SK-N-SH (cell line): ENCODE measurements around the gene CD209. TPM values are rescaled to one million over a fixed set of nuclear protein-coding genes. Genes with fewer than 3 reads are reported as not detected.

Experiments
- CTCF ChIA-PET: fragments of 300-600, 350-600 bp; formaldehyde crosslinking; extraction: SDS; loops from one replicate; lab custom pipeline; 2021; lab: Yijun Ruan, JAX
- POLR2A ChIA-PET: fragments of 350-600 bp; sonication (Branson Sonifier 250); formaldehyde crosslinking; extraction: SDS; loops from one replicate; lab custom pipeline; 2020; ENCODE audit warnings: antibody characterized with exemption, inconsistent platforms; lab: Yijun Ruan, JAX
- DNase-seq: peaks from one replicate; pipeline ENCODE4 v3.0.0; 2012
- H2AFZ ChIP-seq: fragments of 200-600 bp; sonication (generic); 2 replicates; pipeline ENCODE4 v1.8.1; 2016; ENCODE audit warnings: antibody characterized with exemption, mild to moderate bottlenecking, low read depth
- H3F3A ChIP-seq: fragments of 200-600 bp; sonication (generic); replicated peaks from 2 replicates; pipeline ENCODE3; 2016; ENCODE audit warnings: antibody characterized with exemption, mild to moderate bottlenecking; ENCODE audit not compliant: insufficient read depth
- H3K27ac ChIP-seq, 2 experiments: fragments of 200-500 bp in 1 of 2; fragments of 200-600 bp in 1 of 2; sonication (Bioruptor generic) in 1 of 2; sonication (generic), shearing (Covaris generic) in 1 of 2; 2 replicates each; pipeline versions ENCODE4 v1.5.1 to v1.6.1; 2014 to 2016; ENCODE audit warnings: low read depth in 2 of 2, inconsistent platforms in 1 of 2, low read length in 1 of 2, mild to moderate bottlenecking in 1 of 2, mixed read lengths in 1 of 2
- H3K27me3 ChIP-seq: fragments of 200-600 bp; sonication (generic), shearing (Covaris generic); 2 replicates; pipeline ENCODE4 v1.6.1; 2016; ENCODE audit warnings: mixed run types; ENCODE audit not compliant: insufficient read depth
- H3K36me3 ChIP-seq, 2 experiments: fragments of 200-500 bp in 1 of 2; fragments of 200-600 bp in 1 of 2; sonication (Bioruptor generic) in 1 of 2; sonication (generic) in 1 of 2; replicated peaks in 1 of 2; 2 replicates each; pipeline versions ENCODE3 to v1.5.1; 2014 to 2016; ENCODE audit warnings: low read length in 1 of 2, mild to moderate bottlenecking in 1 of 2; ENCODE audit not compliant: insufficient read depth in 2 of 2, control insufficient read depth in 1 of 2
- H3K4me1 ChIP-seq, 2 experiments: fragments of 200-500 bp in 1 of 2; fragments of 200-600 bp in 1 of 2; sonication (Bioruptor generic) in 1 of 2; sonication (generic), shearing (Covaris generic) in 1 of 2; 2 replicates each; pipeline versions ENCODE4 v1.5.1 to v1.6.1; 2014 to 2016; ENCODE audit warnings: low read depth in 1 of 2, low read length in 1 of 2, mixed run types in 1 of 2; ENCODE audit not compliant: insufficient read depth in 2 of 2, control insufficient read depth in 1 of 2
- H3K4me2 ChIP-seq: fragments of 200-600 bp; sonication (generic), shearing (Covaris generic); 2 replicates; pipeline ENCODE4 v1.6.1; 2017; ENCODE audit warnings: mixed run types
- H3K4me3 ChIP-seq, 2 experiments: fragments of 200-500 bp in 1 of 2; fragments of 200-600 bp in 1 of 2; sonication (Bioruptor generic) in 1 of 2; sonication (generic), shearing (Covaris generic) in 1 of 2; 2 replicates each; pipeline versions ENCODE4 v1.5.1 to v1.8.1; 2014 to 2016; ENCODE audit warnings: low read depth in 2 of 2, inconsistent platforms in 1 of 2, low read length in 1 of 2, mild to moderate bottlenecking in 1 of 2, mixed read lengths in 1 of 2, moderate library complexity in 1 of 2
- H3K79me2 ChIP-seq: fragments of 200-600 bp; sonication (generic); 2 replicates; pipeline ENCODE4 v1.8.1; 2017; ENCODE audit warnings: mild to moderate bottlenecking; ENCODE audit not compliant: insufficient read depth
- H3K9ac ChIP-seq: fragments of 200-600 bp; sonication (generic); 2 replicates; pipeline ENCODE4 v1.6.1; 2017; ENCODE audit warnings: mixed run types
- H3K9me2 ChIP-seq: fragments of 200-600 bp; sonication (generic); 2 replicates; pipeline ENCODE4 v1.6.1; 2017; ENCODE audit warnings: mixed run types
- H3K9me3 ChIP-seq: fragments of 200-600 bp; sonication (generic); 2 replicates; pipeline ENCODE4 v1.6.1; 2017; ENCODE audit warnings: mixed run types, mild to moderate bottlenecking, moderate library complexity
- H4K20me1 ChIP-seq: fragments of 200-600 bp; sonication (generic); 2 replicates; pipeline ENCODE4 v1.6.1; 2017; ENCODE audit warnings: mild to moderate bottlenecking, mixed run types; ENCODE audit not compliant: insufficient read depth
- CHD2 ChIP-seq: fragments of 150-350 bp; IDR thresholded peaks from 2 replicates; pipeline ENCODE4 v1.6.1; 2018; ENCODE audit warnings: low read length; ENCODE audit not compliant: partially characterized antibody
- CTCF ChIP-seq: fragments of 200-600 bp; sonication (generic); IDR thresholded peaks from 2 replicates; pipeline ENCODE4 v1.6.1; 2017; ENCODE audit warnings: antibody characterized with exemption, mild to moderate bottlenecking, moderate library complexity
- ELF1 ChIP-seq: IDR thresholded peaks from 2 replicates; pipeline ENCODE4 v1.4.0; 2012
- EP300 ChIP-seq, 2 experiments: IDR thresholded peaks; 2 replicates each; pipeline versions ENCODE4 v1.4.0 to v1.6.1; 2012; ENCODE audit warnings: borderline replicate concordance in 1 of 2, low read depth in 1 of 2, low read length in 1 of 2
- FOSL2 ChIP-seq: IDR thresholded peaks from 2 replicates; pipeline ENCODE4 v1.4.0; 2012; ENCODE audit warnings: low read depth, mild to moderate bottlenecking, moderate library complexity, borderline replicate concordance
- FOXJ3 ChIP-seq: sonication (generic); formaldehyde crosslinking; IDR thresholded peaks from 2 replicates; pipeline ENCODE4 v1.5.1; 2020; ENCODE audit warnings: mild to moderate bottlenecking, missing genetic modification reagents
- FOXM1 ChIP-seq: IDR thresholded peaks from 2 replicates; pipeline ENCODE4 v1.4.0; 2012; ENCODE audit warnings: low read depth, mild to moderate bottlenecking
- GABPA ChIP-seq: IDR thresholded peaks from 2 replicates; pipeline ENCODE4 v1.4.0; 2012; ENCODE audit warnings: low read depth, mild to moderate bottlenecking
- JUND ChIP-seq: IDR thresholded peaks from 2 replicates; pipeline ENCODE4 v1.4.0; 2012
- MAX ChIP-seq: IDR thresholded peaks from 2 replicates; pipeline ENCODE4 v1.4.0; 2012; ENCODE audit warnings: low read depth
- MXI1 ChIP-seq: IDR thresholded peaks from 2 replicates; pipeline ENCODE4 v1.6.1; 2012; ENCODE audit warnings: mild to moderate bottlenecking, low read depth, low read length, improper control_type of control experiment
- NRF1 ChIP-seq: IDR thresholded peaks from 2 replicates; pipeline ENCODE4 v1.6.1; 2012; ENCODE audit warnings: low read depth, mild to moderate bottlenecking, low read length
- RCOR1 ChIP-seq: fragments of 150-350 bp; IDR thresholded peaks from 2 replicates; pipeline ENCODE4 v1.6.1; 2017; ENCODE audit warnings: antibody characterized with exemption, low read length
- REST ChIP-seq: IDR thresholded peaks from 2 replicates; pipeline ENCODE4 v1.6.1; 2012; ENCODE audit warnings: mild to moderate bottlenecking, low read depth, low read length, moderate library complexity
- RXRA ChIP-seq: IDR thresholded peaks from 2 replicates; pipeline ENCODE4 v1.4.0; 2012; ENCODE audit warnings: low read depth, mild to moderate bottlenecking, borderline replicate concordance
- SIN3A ChIP-seq: IDR thresholded peaks from 2 replicates; pipeline ENCODE4 v1.6.1; 2012; ENCODE audit warnings: low read depth, mild to moderate bottlenecking, low read length, moderate library complexity, borderline replicate concordance
- TAF1 ChIP-seq: IDR thresholded peaks from 2 replicates; pipeline ENCODE4 v1.6.1; 2012; ENCODE audit warnings: low read depth, mild to moderate bottlenecking, low read length, moderate library complexity, borderline replicate concordance
- TCF12 ChIP-seq: IDR thresholded peaks from 2 replicates; pipeline ENCODE4 v1.4.0; 2012
- USF2 ChIP-seq: fragments of 150-350 bp; IDR thresholded peaks from 2 replicates; pipeline ENCODE4 v1.6.1; 2017; ENCODE audit warnings: antibody characterized with exemption, low read length, low read depth, borderline replicate concordance
- WGBS: methylation state at CpG from one replicate; pipeline ENCODE4 v1.1.6; 2017; ENCODE audit warnings: low lambda C conversion rate; 5-methylcytosine and 5-hydroxymethylcytosine counted together
- polyA plus RNA-seq, 3 experiments: library from polyadenylated mRNA; depleted of rRNA; stranded (reverse); fragments of >200 nt; gene quantifications; 2 replicates each; pipeline ENCODE4 v1.2.3, GENCODE V29; 2012
- TF ChIP-seq, protein P1 (sequence below): IDR thresholded peaks from 2 replicates; pipeline ENCODE4 v1.4.0; 2012; ENCODE audit warnings: low read depth, borderline replicate concordance

Gene CD209, protein sequence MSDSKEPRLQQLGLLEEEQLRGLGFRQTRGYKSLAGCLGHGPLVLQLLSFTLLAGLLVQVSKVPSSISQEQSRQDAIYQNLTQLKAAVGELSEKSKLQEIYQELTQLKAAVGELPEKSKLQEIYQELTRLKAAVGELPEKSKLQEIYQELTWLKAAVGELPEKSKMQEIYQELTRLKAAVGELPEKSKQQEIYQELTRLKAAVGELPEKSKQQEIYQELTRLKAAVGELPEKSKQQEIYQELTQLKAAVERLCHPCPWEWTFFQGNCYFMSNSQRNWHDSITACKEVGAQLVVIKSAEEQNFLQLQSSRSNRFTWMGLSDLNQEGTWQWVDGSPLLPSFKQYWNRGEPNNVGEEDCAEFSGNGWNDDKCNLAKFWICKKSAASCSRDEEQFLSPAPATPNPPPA
- polyA plus RNA-seq (2012; rRNA removed), result not detected in 2 replicates
- not detected in 2 replicates for polyA plus RNA-seq (2012; cell fraction: cytosol; rRNA removed)
- 0.01 TPM in 1 of 2 replicates, not detected in the other for polyA plus RNA-seq (2012; cell fraction: nucleus; rRNA removed)

GRCh38 chr19:7746903-7747884 lies at the start of gene CD209:
CD209 (minus strand) TSS chr19:7747534; CDS start chr19:7747511, 23 bp downstream.
- H3K79me2 ChIP-seq, result no peaks in the 10 kb centered on the region
- H3F3A ChIP-seq, result no peaks in the 10 kb centered on the region
- no peaks in the 10 kb centered on the region for H4K20me1 ChIP-seq
- peaks cover 22% of the 10 kb centered on the region for H3K27me3 ChIP-seq
- no peak within 1 kb of the TSS for H2AFZ ChIP-seq
- no peak within 1 kb of the TSS for H3K27ac ChIP-seq
- H3K36me3 ChIP-seq, result no peaks in the 10 kb centered on the region
- TF ChIP-seq, protein P1, sequence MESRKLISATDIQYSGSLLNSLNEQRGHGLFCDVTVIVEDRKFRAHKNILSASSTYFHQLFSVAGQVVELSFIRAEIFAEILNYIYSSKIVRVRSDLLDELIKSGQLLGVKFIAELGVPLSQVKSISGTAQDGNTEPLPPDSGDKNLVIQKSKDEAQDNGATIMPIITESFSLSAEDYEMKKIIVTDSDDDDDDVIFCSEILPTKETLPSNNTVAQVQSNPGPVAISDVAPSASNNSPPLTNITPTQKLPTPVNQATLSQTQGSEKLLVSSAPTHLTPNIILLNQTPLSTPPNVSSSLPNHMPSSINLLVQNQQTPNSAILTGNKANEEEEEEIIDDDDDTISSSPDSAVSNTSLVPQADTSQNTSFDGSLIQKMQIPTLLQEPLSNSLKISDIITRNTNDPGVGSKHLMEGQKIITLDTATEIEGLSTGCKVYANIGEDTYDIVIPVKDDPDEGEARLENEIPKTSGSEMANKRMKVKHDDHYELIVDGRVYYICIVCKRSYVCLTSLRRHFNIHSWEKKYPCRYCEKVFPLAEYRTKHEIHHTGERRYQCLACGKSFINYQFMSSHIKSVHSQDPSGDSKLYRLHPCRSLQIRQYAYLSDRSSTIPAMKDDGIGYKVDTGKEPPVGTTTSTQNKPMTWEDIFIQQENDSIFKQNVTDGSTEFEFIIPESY, result no peak
- TF ChIP-seq GABPA, result no peak
- no peak for TF ChIP-seq FOSL2
- TF ChIP-seq REST, result no peak
- no peak for TF ChIP-seq CTCF
- TF ChIP-seq FOXM1, result no peak
- no peak for TF ChIP-seq RCOR1
- TF ChIP-seq ELF1, result no peak
- TF ChIP-seq JUND, result no peak
- TF ChIP-seq SIN3A, result no peak
- TF ChIP-seq MXI1, result no peak
- no peak for TF ChIP-seq FOXJ3
- TF ChIP-seq RXRA, result no peak
- no peak for TF ChIP-seq CHD2
- TF ChIP-seq USF2, result no peak
- TF ChIP-seq TCF12, result no peak
- TF ChIP-seq MAX, result no peak
- no peak for TF ChIP-seq EP300 (IDR thresholded peaks at IDR 0.05; ENCODE audit: borderline replicate concordance in 1 of 2, low read depth in 1 of 2, low read length in 1 of 2)
- no peak for TF ChIP-seq TAF1
- TF ChIP-seq NRF1, result no peak
- no peaks in the 10 kb centered on the region for H3K9me2 ChIP-seq
- ChIA-PET CTCF (interaction anchor here (1.2 kb wide), 1 partner anchor 24 kb away, joined by 3 read pairs; no protein-coding TSS in a partner anchor), POLR2A (no interaction called here)
- H3K4me2 ChIP-seq, result no peak within 1 kb of the TSS
- H3K4me1 ChIP-seq, result no peaks in the 10 kb centered on the region
- WGBS, result 19% methylated on average over 4 of the region's 7 CpGs
- no peak for DNase-seq
- no peak within 1 kb of the TSS for H3K9ac ChIP-seq
- H3K4me3 ChIP-seq, result no peak within 1 kb of the TSS
- H3K9me3 ChIP-seq, result no peaks in the 10 kb centered on the region
